A172 (cell line): Measurements from ENCODE around the gene ATP1B1. TPM values are rescaled to one million over a fixed set of nuclear protein-coding genes. Genes with fewer than 3 reads are reported as not detected.
"Not testable (repeated sequence)": the region's sequence is repeated elsewhere in the genome, so short reads cannot be mapped to it uniquely, and the experiment has no call there.

Experiments
- DNase-seq: peaks from one replicate; pipeline ENCODE4 v3.0.0-alpha.2; 2015; ENCODE audit warnings: low spot score
- total RNA-seq: library from RNA; depleted of rRNA; stranded (reverse); fragments of >200 nt; shearing (Covaris generic); gene quantifications from 2 replicates; pipeline ENCODE4 v1.2.3, GENCODE V29; 2014

The ATP1B1 gene
- total RNA-seq, 1 experiment from 2014 or later: 60.1 TPM

DNA sequence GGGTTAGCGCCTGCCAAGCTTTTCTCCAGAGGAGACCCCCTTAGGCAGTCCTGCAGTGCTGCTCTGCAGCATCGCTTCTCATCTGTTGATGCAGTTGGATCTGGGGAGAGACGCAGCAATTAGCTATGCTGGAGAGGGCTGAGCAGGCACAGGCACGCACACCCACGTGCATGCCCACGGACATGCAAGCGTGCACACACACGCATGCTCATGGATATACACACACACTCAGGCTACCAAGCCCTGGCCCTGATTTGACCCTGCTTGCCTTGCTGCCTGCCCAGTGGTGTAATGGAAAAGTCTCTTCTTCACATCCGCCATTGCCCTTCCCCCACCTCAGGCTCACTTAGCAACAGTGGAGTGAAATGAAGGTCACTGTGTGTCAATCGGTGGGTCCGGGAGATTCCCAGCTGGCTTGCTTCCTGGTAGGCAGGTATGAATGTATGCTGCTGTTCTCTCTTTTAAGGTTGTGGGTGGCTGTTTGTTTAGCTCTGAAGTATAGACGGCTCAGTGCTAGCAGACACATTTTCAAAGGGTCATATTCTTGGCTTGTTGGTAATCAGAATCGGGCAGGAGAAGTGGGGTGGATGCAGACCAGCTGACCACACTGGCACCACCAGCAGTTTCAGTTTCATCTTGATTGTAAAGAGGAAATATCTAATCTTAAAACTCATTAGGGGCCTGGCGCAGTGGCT lies 9.5 kb downstream of the ATP1B1 start:
- peak; percentile 69 for DNase-seq

DNA sequence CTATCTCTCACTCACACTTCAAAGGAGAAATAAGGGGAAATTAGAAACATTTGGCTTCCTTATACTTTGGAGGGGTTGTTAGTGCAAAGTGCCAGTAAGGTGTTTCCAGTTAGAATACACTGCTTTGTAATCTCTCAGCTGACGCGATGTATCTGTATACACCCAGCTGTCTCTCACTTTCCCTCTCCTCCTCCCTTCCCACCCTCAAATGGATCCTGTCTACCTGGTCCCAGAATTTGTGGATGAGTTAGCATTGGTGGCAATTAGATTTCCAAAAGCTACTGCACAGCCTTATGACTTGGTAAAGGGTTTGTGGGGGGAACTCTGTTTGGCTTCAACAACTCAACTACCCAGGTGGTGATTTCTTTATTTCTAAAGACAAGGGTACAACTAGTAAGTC lies 10.5 kb downstream of the ATP1B1 start:
- no peak for DNase-seq

DNA sequence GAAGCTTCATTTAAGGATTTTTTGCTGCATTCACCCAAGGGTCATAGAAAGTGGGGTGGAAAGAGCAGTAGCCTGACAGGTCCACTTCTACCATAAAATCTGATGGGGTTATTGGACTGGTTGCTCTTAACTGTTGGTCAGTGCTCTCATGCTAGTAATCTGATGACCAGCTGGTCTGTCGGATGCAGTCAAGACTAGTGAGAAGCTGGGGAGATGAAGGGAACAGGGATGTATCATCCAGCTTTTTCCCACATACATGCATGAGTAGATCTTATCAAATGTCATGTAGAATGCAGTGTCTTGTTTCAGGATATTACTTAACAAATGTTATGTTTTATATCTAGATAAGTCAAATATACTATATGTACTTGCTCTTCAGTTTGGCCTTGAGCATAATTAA lies 11.1 kb downstream of the ATP1B1 start:
- DNase-seq: no peak

DNA sequence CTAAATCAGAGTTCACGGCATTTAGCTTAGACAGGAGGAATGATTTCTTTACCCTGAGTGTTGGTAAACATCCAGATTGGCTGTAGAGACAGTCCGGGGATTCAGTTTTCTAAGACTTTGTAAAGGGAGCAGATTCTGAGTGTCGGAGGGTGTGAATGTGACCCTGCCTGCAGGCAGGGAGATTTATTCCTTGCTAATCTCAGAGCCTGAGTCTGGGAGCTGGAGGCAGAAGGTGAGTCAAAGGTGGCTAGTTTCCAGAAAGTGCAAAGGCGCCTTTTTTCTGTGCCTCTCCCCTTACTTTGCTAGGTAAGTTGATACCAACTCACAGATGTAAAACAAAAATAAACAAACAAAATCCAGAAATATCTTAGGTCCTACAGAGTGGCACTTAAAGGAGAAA lies 11.7 kb downstream of the ATP1B1 start:
- no peak for DNase-seq

DNA sequence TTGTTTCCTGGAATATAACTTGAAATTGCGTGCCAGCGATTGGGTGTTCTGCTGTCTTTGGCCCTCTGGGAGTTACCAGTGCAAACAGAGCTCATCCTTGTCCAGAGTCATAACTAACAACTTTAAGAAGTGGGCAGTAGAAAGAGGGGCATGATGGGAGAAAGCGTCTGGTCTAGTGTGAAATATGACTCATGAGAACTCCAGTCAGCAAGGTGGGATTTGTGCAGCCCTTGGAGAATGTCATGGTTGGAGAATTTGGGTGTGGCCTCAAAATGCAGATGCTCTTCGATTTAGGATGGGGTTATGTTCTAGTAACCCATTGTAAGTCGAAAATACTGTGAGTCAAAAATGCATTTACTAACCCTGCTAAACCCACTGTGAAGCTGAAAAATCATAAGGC lies 12.9 kb downstream of the ATP1B1 start:
- DNase-seq: peak; percentile 88

DNA sequence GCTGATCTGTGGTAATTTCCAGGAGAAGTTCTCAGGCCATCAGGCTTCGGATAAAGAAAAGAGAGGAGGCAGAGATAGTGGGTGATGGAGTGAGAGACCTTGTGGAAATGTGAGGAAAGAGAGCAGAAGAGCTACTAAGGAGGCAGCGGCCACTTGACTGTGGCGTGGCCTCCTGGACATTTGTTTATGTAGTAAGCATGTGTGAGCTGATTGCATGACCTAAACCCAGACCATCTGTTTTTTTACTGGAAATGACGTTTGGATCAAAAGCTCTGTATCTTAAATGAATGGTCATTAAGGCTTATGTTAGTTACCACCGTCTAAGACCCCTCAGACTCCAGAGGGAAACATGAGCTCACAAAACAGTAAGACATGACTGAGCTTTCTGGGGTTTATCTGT lies 13.6 kb downstream of the ATP1B1 start:
- no peak for DNase-seq

DNA sequence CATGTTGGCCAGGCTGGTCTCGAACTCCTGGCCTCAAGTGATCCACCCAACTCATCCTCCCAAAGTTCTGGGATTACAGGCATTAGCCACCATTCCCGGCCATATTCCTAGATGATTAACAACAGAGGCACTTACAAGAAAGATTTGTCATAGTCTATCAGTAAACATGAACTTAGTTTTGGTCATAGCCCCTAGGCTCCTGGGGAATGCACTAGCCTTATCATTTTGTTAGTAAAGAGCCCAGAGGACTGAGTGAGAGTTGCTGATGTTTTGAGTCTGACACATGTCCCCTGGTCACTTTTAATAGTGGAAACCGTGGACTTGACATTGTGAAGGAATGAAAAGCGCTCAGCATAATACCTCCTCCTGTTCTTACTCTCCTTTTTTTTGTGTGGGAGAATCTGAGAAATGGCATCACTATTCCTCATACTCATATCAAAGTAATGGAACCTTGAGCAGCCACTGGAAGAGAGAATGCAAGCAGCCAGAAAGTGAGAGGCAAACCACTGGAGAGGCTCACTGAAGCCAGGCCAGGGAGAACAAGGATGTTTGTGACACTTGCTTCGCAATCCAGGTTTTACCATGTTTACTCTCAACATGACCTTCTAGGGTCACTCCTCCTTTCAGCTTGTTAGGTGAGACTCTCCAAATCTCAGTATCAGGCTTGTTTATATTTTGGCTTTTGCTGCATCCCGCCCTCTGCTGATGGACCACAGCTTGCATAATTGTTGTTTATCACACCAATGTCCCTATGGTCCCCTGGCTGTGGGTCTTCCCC lies 14.8 kb downstream of the ATP1B1 start:
- no peak for DNase-seq

DNA sequence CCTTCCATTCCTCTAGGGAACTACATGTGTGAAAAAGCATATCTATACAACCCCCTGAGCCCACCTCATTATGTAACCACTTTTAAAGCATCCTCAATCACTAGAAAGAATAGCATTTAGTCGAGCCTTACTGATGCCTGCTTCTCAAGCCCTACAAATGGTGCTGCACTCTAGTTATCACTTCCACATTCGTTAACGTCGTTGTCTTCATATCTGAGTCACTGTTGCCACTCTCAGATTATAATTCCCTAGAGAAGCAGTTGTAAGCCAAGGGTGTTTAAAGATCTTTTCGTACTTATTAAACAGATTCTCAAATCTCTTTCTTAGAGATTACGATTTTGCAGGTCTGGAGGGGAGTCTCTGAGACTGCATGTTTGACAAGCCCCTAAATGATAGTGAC lies 16.5 kb downstream of the ATP1B1 start:
- no peak for DNase-seq

DNA sequence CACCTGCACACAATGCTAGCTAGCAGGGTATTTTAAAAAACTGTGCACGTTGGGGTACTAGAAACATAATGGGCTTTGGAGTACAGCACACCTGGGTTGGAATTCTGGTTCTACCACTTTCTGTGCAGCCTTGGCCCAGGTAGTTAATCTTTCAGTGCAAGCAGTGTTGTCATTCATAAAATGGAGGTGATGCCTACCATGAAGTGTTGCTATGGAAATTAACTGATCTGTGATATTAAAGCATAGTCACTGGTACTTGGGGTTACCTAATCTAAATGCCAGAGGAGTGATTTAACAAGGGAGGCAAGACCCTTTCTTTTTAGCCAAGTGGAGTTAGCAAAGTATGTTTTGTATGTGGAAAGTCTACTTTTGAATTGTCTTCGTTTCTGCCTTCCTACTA lies 18.0 kb downstream of the ATP1B1 start:
- DNase-seq: no peak

DNA sequence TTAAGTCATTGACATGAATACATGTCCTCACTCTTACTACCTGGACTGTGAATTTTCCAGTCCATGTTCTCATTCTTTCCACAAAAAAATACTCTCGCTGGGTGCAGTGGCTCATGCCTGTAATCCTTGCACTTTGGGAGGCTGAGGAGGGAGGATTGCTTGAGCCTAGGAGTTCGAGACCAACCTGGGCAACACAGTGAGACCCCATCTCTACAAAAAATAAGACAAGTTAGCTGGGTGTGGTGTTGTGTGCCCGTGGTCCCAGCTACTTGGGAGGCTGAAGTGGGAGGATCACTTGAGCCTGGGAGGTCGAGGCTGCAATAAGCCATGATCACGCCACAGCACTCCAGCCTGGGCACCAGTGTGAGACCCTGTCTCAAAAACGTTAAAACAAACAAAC lies 19.1 kb downstream of the ATP1B1 start:
- DNase-seq: not testable (repeated sequence)

DNA sequence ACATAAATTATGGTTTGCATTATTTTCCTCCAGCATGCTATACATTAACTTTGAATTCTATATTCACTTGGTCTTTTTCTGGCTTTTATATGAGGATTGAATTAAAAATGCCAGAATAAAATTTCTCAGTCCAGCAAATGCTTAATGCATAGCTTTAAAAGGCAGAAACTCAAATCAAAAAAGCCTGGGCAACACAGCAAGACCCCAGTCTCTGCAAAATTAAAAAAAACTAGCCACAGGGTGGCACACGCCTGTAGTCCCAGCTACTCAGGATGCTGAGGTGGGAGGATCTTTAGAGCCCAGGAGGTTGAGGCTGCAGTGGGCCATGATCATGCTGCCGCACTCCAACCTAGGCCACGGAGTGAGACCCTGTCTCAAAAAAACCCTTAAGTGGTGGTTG lies 19.8 kb downstream of the ATP1B1 start:
- no peak for DNase-seq

DNA sequence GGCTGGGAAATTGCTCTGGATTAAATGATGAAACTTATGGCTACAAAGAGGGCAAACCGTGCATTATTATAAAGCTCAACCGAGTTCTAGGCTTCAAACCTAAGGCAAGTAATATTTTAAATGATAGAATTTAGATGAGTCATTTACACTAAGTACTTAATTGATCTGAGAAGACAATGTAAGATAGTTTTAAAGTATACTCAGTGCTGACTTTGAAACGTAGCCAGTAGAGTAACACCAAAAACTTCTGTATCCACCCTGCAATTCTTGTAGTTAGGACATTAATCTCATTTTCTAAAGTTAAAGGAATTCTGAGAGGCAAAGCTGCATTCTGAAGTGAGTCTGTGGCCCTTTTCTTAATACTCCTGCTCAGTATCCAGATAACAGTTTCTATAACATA lies 20.8 kb downstream of the ATP1B1 start:
- DNase-seq: no peak

DNA sequence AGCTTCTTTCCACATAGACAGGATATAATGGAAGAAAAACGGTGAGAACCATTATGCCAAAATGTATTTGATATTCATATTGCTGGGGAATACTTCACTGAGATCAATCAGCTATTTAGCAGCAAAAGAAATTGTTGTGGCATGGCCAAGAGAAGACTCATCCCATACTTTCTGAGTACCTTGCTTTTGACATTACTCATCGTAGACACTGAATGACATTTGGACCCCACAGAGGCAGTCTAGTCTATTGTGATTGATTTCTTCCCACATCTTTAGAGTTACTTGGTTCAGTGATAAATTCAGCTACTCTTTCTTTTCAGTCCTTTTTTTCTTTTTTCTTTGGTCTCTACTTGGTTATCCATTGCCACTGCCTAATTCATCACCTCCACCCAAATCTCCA lies 22.1 kb downstream of the ATP1B1 start:
- no peak for DNase-seq

DNA sequence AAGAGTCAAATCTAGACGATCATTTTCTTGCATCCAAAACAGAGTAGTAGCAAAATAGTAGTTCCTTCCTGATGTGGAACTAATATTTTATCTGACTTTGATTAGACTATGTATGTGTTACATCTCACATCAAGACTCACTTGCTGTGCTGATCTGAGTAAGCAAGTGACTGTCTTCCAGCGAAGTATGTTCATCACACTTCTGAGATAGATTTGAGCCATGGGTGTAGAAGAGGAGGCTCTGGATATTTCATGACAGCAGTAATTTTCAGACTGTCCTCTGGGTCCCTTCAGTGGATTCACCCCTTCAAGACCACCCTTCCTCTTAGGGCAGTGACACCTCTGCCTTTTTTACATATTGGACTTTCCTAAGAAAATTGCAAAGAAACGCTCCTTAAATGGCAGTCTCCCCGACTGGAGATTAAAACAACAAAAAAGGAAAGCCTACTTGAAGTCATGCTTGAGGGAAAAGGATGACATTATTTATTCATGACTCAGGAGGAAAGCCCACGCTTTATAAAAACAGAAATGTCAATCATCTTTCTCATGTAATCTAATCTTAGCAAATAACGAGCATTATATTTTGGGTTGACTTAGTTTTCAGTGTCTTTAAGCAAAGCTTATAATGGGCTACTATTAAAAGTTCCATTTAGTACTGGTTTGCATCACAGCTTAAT lies 22.8 kb downstream of the ATP1B1 start:
- no peak for DNase-seq

DNA sequence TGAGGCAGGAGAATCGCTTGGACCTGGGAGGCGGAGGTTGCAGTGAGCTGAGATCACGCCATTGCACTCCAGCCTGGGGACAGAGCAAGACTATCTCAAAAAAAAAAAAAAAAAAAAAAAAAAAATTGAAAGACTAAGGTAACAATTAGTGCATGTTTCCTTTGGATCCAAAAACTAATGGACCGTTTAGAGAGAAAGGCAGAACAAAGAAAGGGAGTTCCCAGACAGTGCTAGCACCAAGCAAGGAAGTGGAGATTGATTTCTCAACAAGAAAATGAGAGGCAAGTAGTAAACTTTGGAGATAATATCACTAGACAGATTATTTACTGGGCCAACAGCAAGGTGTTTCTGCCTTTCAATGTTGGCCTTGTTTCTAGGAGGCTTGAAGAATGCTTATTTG lies 24.2 kb downstream of the ATP1B1 start:
- DNase-seq: no peak

DNA sequence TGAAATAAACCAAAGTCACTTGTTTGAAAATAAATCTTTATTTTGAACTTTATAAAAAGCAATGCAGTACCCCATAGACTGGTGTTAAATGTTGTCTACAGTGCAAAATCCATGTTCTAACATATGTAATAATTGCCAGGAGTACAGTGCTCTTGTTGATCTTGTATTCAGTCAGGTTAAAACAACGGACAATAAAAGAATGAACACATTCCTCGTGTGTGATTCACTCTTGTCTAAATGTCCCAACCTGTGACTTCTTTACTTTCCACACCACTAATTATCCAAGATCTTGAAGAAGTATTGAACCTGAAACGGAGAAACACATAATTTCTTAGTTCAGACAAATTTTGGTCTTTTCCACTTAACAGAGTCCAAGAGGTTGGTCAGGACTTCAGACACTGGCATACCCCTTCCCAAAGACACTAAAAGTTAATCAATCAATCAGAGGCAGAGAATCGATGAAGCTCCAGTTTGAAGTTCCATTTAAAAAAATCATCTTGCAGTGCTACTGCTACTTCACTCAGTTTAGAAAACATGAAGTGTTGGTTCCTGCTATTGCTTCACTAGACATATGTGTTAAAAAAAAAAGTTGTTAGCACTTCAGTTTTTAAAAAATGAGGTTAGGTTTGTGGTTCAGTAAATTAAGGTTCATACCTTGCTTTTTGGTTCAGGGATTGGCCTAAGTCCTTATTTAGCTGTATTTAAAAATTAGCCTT lies 26.2 kb downstream of the ATP1B1 start:
- peak; percentile 53 for DNase-seq

DNA sequence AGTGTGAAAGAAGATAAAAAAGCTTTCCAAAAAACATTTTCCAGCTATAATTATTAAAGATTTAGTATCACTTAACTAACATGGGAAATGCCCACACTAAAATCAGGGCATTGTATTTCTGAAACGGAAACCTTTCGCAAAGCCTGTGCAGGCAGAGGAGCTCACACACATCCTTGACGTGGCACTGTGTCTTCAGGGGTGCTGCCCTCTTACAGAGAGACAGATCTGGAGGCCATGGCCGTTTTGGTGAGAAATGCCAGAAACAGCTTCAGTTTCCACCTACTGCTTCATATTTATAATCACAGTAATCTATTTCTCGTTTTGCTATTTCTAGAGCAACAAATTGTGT lies 26.7 kb downstream of the ATP1B1 start:
- no peak for DNase-seq

DNA sequence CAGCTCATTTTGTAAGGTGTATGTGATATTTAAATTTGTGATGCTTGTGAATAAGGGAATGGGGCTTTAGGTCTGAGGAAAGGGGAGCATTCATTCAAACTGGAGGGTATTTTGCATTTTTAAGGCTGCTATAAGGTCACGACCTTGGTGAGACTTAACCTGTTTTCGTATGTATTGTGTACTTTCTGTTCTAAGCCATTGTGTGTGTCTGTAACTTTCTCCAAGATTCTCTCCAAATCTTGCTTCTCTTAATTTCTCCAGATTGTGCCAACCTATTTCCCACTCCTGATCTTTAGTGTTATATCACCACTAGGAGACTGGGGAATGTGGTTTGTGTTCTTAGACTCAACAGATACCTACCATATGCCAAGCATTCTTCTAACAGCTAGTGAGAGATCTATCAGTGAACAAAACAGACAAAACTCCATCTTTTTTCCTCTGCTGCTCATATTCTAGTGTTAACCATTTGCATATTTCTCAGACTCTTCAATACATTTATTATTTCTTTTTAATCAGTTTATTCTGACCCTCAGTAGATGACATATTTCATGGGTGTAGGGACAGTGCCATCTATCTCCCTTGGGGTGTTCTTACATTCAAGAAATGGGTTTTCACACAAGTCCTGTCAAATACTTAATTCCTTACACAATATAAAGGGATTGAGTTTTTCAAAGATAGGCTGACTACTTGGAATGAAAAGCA lies 27.5 kb downstream of the ATP1B1 start:
- DNase-seq: no peak

DNA sequence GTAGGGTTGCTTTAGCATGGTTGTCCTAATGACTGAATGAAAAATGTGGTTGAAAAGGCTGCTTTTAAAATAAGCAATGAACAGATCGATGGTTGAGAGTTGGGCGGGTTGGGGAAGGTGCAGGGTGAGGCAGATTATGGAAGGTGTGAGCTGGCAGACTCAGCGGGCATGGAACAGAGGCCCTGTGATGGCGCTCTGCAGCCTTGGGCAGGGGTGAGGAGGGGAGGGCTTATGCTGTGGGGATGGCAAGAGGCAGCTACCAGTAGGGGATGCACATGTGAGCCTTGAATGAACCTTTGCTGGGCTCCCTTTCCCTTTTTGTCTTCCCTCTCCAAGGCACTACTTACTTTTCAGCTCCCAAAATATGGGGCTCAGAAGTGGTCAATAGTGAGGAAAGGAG lies 30.9 kb downstream of the ATP1B1 start:
- DNase-seq: no peak

DNA sequence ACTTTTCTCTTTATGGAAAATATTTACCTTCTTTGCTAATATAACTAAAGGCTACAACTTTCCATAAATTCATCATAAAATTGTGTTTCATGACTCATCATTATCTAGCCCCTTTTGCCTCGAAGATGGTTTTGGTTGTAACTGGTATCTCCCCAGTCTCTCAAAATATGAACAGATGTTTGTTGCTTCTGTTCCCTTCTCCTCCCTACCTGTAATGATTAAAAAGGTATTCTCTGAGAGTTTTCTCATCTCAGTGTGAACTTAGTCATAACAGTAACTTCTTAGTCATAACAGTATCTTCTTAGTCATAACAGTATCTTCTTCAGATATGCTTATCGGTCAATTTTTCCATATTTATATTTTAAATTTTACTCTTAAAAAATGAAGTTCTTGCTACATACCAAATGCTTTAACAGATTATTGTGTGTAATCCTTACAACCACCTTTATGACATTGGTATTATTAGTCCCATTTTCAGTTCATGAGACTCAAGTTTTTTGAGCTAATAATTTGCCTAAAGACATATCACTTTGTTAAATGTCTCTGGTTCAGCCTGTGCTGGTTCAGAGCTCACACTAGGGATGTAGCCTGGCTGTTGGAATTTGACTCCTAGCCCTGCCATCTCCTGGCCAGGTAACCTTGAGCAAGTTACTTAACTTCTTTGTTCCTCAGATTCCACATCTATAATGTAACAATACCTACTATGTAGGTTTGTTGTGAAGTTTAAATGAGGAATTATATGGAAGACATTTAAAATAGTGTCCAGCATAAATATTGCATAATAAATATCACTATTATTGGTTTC lies 32.6 kb downstream of the ATP1B1 start:
- no peak for DNase-seq

DNA sequence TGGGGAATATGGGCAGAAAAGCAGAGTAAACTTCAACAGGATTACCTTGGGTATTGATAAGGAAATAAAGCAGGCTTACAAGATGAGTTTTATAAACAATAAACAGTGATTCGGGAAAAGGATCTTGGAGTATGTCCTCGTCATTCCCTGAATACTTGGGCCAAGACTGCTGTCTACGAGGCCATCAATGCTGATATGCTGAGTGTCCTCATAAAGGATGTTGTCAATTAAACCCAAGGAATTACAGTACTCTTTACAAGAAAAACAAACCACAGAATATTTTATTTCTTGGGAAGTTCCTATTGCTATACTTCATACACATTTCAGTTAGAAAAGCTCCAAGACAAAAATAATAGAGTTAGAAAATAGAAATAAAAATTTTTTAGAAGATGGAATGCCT lies 34.9 kb downstream of the ATP1B1 start:
- no peak for DNase-seq
